GM12878 (cell line): ENCODE results near the gene FMNL2. TPM values are rescaled to one million over a fixed set of nuclear protein-coding genes. Genes with fewer than 3 reads are reported as not detected.

ENCODE experiments used
- ATAC-seq: fragments of 200-7000 bp; cut with Tn5 transposase; 3 replicates; pipeline ENCODE4 v1.9.1; 2020; ENCODE audit warnings: mild to moderate bottlenecking, moderate library complexity
- BruUV-seq: library from RNA; stranded (reverse); fragments of 400-500 nt; replicated peaks from 2 replicates; lab custom pipeline; 2021; lab: Mats Ljungman, UMichigan
- CTCF ChIA-PET: fragments of 300-600 bp; sonication (Branson Sonifier 250); formaldehyde crosslinking; extraction: SDS; loops from one replicate; lab custom pipeline; 2021; ENCODE audit warnings: inconsistent platforms; lab: Yijun Ruan, JAX
- POLR2A ChIA-PET: fragments of 350-600 bp; formaldehyde crosslinking; extraction: SDS; loops from one replicate; lab custom pipeline; 2021; ENCODE audit warnings: inconsistent platforms; lab: Charles Lee
- RAD21 ChIA-PET: fragments of 300-600 bp; sonication (Branson Sonifier 250); formaldehyde crosslinking; loops from one replicate; lab custom pipeline; 2023; ENCODE audit warnings: antibody characterized with exemption; ENCODE audit not compliant: unreplicated experiment; lab: Charles Lee
- SMC1A ChIA-PET: fragments of 300-600 bp; sonication (Branson Sonifier 250); formaldehyde crosslinking; loops from one replicate; lab custom pipeline; 2023; ENCODE audit not compliant: unreplicated experiment, uncharacterized antibody; lab: Charles Lee
- DNase-seq: peaks from one replicate; pipeline ENCODE4 v3.0.0-alpha.2; 2011; ENCODE audit warnings: low read depth, low spot score
- FAIRE-seq: peaks from 3 replicates; lab custom pipeline; 2011; peaks lifted over from hg19 to GRCh38; lab: Jason Lieb, UNC
- H2AFZ ChIP-seq: 2 replicates; pipeline ENCODE4 v1.6.0; 2011; ENCODE audit warnings: low read depth, low read length, control low read depth; ENCODE audit not compliant: control insufficient read depth
- H3K27ac ChIP-seq: 2 replicates; pipeline ENCODE4 v1.5.1; 2011; ENCODE audit warnings: control low read depth; ENCODE audit not compliant: control insufficient read depth, insufficient read depth
- H3K27me3 ChIP-seq, 2 experiments: replicated peaks in 1 of 2; 2 replicates each; pipeline versions ENCODE4 v1.6.0 to v1.6.1; 2011; ENCODE audit warnings: low read length in 1 of 2; ENCODE audit not compliant: control insufficient read depth in 2 of 2, insufficient read depth in 2 of 2
- H3K36me3 ChIP-seq, 2 experiments: 2 replicates each; pipeline ENCODE4 v1.5.1; 2011; ENCODE audit warnings: low read length in 1 of 2; ENCODE audit not compliant: control insufficient read depth in 2 of 2, insufficient read depth in 2 of 2
- H3K4me1 ChIP-seq: 2 replicates; pipeline ENCODE4 v1.6.1; 2011; ENCODE audit warnings: mild to moderate bottlenecking, low read length, moderate library complexity, mixed read lengths; ENCODE audit not compliant: control insufficient read depth, insufficient read depth
- H3K4me2 ChIP-seq: 2 replicates; pipeline ENCODE4 v1.6.0; 2011; ENCODE audit warnings: control low read depth; ENCODE audit not compliant: control insufficient read depth, insufficient read depth
- H3K4me3 ChIP-seq: fragments of 200-600 bp; sonication (generic); 2 replicates; pipeline ENCODE4 v1.5.1; 2016
- H3K79me2 ChIP-seq: 2 replicates; pipeline ENCODE4 v1.6.0; 2011; ENCODE audit warnings: low read length; ENCODE audit not compliant: control insufficient read depth, insufficient read depth
- H3K9ac ChIP-seq: 2 replicates; pipeline ENCODE4 v1.8.0; 2011; ENCODE audit warnings: low read length, control low read depth, mixed read lengths; ENCODE audit not compliant: control insufficient read depth, insufficient read depth
- H3K9me3 ChIP-seq: replicated peaks from 3 replicates; pipeline ENCODE4 v1.5.1; 2011; ENCODE audit warnings: mild to moderate bottlenecking, low read length; ENCODE audit not compliant: control insufficient read depth, insufficient read depth
- H4K20me1 ChIP-seq: 2 replicates; pipeline ENCODE4 v1.6.0; 2011; ENCODE audit not compliant: control insufficient read depth, insufficient read depth
- BHLHE40 ChIP-seq, 2 experiments: fragments of 450-650 bp in 1 of 2; IDR thresholded peaks; 2 replicates each; pipeline ENCODE4 v1.6.1; 2011 to 2017; ENCODE audit warnings: low read depth in 2 of 2, borderline replicate concordance in 1 of 2, improper control_type of control experiment in 1 of 2, low read length in 1 of 2, mild to moderate bottlenecking in 1 of 2
- CREB1 ChIP-seq: IDR thresholded peaks from 2 replicates; pipeline ENCODE4 v1.6.1; 2012; ENCODE audit warnings: low read depth, mild to moderate bottlenecking, inconsistent platforms
- EP300 ChIP-seq, 2 experiments: fragments of 150-350 bp in 1 of 2; IDR thresholded peaks; 2 replicates each; pipeline ENCODE4 v1.6.1; 2011 to 2012; ENCODE audit warnings: low read depth in 2 of 2, low read length in 2 of 2, borderline replicate concordance in 1 of 2, improper control_type of control experiment in 1 of 2, inconsistent platforms in 1 of 2; ENCODE audit not compliant: control insufficient read depth in 1 of 2
- HDAC2 ChIP-seq: fragments of 200-600 bp; sonication (generic); IDR thresholded peaks from 2 replicates; pipeline ENCODE4 v1.6.1; 2017
- HDAC6 ChIP-seq: fragments of 200-600 bp; sonication (generic); IDR thresholded peaks from one replicate; pipeline ENCODE4 v1.8.0; 2017; ENCODE audit warnings: antibody characterized with exemption; ENCODE audit not compliant: unreplicated experiment
- NFYA ChIP-seq: IDR thresholded peaks from 2 replicates; pipeline ENCODE4 v1.6.1; 2011; ENCODE audit warnings: low read depth, mild to moderate bottlenecking, low read length, improper control_type of control experiment, borderline replicate concordance
- SMC3 ChIP-seq: IDR thresholded peaks from 2 replicates; pipeline ENCODE4 v1.6.1; 2011; ENCODE audit warnings: low read length, improper control_type of control experiment, borderline replicate concordance
- SREBF1 ChIP-seq: IDR thresholded peaks from 2 replicates; pipeline ENCODE4 v1.6.1; 2012; ENCODE audit warnings: mild to moderate bottlenecking, low read length
- SREBF2 ChIP-seq: IDR thresholded peaks from 2 replicates; pipeline ENCODE4 v1.6.1; 2012; ENCODE audit warnings: mild to moderate bottlenecking, low read length
- ZSCAN29 ChIP-seq: fragments of 450-650 bp; IDR thresholded peaks from 2 replicates; pipeline ENCODE4 v1.6.1; 2017; ENCODE audit warnings: mild to moderate bottlenecking, moderate library complexity
- WGBS: methylation state at CpG from one replicate; pipeline ENCODE4 v1.1.6; 2016; ENCODE audit warnings: low lambda C conversion rate; ENCODE audit not compliant: insufficient replicate concordance, insufficient coverage; ENCODE audit errors: missing lambda C conversion rate; 5-methylcytosine and 5-hydroxymethylcytosine counted together
- in situ Hi-C: fragments of 300-500 bp; cut with MboI; formaldehyde crosslinking; loops from 9 replicates; pipeline ENCODE4 v1.14.3; 2018; ENCODE audit warnings: mixed read lengths
- intact Hi-C: fragments of 100-400 bp; cut with micrococcal nuclease; formaldehyde crosslinking; loops from one replicate; pipeline ENCODE4 v1.14.2; 2022; ENCODE audit not compliant: unreplicated experiment
- polyA plus RNA-seq, 11 experiments: library from polyadenylated mRNA; depleted of rRNA in 4 of 11; unstranded in 6 of 11; stranded (reverse) in 5 of 11; fragments of >200 nt; fragmentation: Nextera tagmentation in 4 of 11; fragmentation: Illumina TruSeq in 1 of 11; extraction: Ambion mirVana in 4 of 11; extraction: Trizol in 1 of 11; gene quantifications; 1 replicate in 1 of 11; 2 replicates in 10 of 11; pipeline versions ENCODE4 v1.2.1 to v1.2.3, GENCODE V29; 2011 to 2016; ENCODE audit warnings: inconsistent platforms in 2 of 11, missing spikeins in 2 of 11, low read depth in 1 of 11
- total RNA-seq, 4 experiments: library from RNA; depleted of rRNA in 3 of 4; stranded (reverse); fragments of >200 nt in 3 of 4; fragmentation: Illumina TruSeq in 1 of 4; extraction: Trizol in 1 of 4; gene quantifications; 2 replicates each; pipeline versions ENCODE4 v1.2.1 to v1.2.3, GENCODE V29; 2013 to 2021
- TF ChIP-seq, protein P1 (sequence below): fragments of 450-650 bp; IDR thresholded peaks from 2 replicates; pipeline ENCODE4 v1.6.1; 2017; ENCODE audit warnings: antibody characterized with exemption, mild to moderate bottlenecking, moderate library complexity
- TF ChIP-seq, protein P2 (sequence below): fragments of 450-650 bp; IDR thresholded peaks from 2 replicates; pipeline ENCODE4 v1.6.1; 2014; ENCODE audit warnings: mild to moderate bottlenecking
- TF ChIP-seq, protein P3 (sequence below): fragments of 450-650 bp; IDR thresholded peaks from 2 replicates; pipeline ENCODE4 v1.6.1; 2017; ENCODE audit warnings: mild to moderate bottlenecking, moderate library complexity

Gene FMNL2
- total and polyA plus RNA-seq, 10 of the 15 experiments (the other 5 are each of a cell fraction or from before 2014, with no cell fraction given): 0.13 to 9.9 (median 0.35) TPM

DNA sequence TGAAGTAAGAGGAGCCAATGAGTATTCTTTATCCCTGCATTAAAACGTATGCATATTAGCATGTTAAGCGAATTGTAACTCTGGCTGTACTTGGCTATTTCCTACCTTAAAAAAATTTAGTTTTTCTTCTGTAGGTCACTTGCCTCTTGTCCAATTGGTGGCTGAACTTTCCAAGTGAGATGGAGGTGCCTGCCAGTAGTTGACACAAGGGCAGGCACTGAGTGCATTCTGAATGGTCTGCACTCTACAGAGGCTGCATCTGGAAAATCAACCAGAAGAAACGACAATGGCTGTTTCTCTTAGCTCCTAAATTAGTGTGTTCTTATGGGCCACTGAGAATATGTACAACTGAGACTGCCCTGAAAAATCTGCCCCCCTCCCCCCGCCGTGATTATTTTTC is 221.5 kb downstream of the FMNL2 start:
- WGBS: 80% methylated on average over 5 of the region's 5 CpGs
- SMC1A ChIA-PET: interaction anchor here (0.7 to 3.5 kb wide), 11 partner anchors 13 to 365 kb away, joined by 3 to 13 read pairs (median 3); no protein-coding TSS in a partner anchor

More for the DNA sequence above, 221.5 kb downstream of the FMNL2 start:
- ChIA-PET RAD21 (interaction anchor here (0.6 to 2.3 kb wide), 4 partner anchors 50 to 124 kb away, joined by 3 to 5 read pairs (median 4); no protein-coding TSS in a partner anchor), POLR2A (interaction anchor here (0.6 kb wide), 1 partner anchor 51 kb away, joined by 8 read pairs; no protein-coding TSS in a partner anchor), CTCF (interaction anchor here (0.7 to 2.5 kb wide), 6 partner anchors 17 to 380 kb away, joined by 3 to 18 read pairs (median 7); partner anchors contain the start of gene STAM2)
- no peaks in the 10 kb centered on the region for H3K79me2 ChIP-seq
- no peak overlapping the region for H3K4me3 ChIP-seq
- FAIRE-seq: no peak
- H3K9me3 ChIP-seq: no peaks in the 10 kb centered on the region
- DNase-seq: no peak
- no peaks in the 10 kb centered on the region for H4K20me1 ChIP-seq
- no peaks in the 10 kb centered on the region for H3K36me3 ChIP-seq
- TF ChIP-seq, protein P1, sequence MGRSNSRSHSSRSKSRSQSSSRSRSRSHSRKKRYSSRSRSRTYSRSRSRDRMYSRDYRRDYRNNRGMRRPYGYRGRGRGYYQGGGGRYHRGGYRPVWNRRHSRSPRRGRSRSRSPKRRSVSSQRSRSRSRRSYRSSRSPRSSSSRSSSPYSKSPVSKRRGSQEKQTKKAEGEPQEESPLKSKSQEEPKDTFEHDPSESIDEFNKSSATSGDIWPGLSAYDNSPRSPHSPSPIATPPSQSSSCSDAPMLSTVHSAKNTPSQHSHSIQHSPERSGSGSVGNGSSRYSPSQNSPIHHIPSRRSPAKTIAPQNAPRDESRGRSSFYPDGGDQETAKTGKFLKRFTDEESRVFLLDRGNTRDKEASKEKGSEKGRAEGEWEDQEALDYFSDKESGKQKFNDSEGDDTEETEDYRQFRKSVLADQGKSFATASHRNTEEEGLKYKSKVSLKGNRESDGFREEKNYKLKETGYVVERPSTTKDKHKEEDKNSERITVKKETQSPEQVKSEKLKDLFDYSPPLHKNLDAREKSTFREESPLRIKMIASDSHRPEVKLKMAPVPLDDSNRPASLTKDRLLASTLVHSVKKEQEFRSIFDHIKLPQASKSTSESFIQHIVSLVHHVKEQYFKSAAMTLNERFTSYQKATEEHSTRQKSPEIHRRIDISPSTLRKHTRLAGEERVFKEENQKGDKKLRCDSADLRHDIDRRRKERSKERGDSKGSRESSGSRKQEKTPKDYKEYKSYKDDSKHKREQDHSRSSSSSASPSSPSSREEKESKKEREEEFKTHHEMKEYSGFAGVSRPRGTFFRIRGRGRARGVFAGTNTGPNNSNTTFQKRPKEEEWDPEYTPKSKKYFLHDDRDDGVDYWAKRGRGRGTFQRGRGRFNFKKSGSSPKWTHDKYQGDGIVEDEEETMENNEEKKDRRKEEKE: no peak
- no peak for TF ChIP-seq BHLHE40 (IDR thresholded peaks at IDR 0.05; ENCODE audit: borderline replicate concordance in 1 of 2, low read depth in 2 of 2, low read length in 1 of 2)
- TF ChIP-seq SMC3: no peak
- TF ChIP-seq, protein P2, sequence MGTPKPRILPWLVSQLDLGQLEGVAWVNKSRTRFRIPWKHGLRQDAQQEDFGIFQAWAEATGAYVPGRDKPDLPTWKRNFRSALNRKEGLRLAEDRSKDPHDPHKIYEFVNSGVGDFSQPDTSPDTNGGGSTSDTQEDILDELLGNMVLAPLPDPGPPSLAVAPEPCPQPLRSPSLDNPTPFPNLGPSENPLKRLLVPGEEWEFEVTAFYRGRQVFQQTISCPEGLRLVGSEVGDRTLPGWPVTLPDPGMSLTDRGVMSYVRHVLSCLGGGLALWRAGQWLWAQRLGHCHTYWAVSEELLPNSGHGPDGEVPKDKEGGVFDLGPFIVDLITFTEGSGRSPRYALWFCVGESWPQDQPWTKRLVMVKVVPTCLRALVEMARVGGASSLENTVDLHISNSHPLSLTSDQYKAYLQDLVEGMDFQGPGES: no peak
- TF ChIP-seq, protein P3, sequence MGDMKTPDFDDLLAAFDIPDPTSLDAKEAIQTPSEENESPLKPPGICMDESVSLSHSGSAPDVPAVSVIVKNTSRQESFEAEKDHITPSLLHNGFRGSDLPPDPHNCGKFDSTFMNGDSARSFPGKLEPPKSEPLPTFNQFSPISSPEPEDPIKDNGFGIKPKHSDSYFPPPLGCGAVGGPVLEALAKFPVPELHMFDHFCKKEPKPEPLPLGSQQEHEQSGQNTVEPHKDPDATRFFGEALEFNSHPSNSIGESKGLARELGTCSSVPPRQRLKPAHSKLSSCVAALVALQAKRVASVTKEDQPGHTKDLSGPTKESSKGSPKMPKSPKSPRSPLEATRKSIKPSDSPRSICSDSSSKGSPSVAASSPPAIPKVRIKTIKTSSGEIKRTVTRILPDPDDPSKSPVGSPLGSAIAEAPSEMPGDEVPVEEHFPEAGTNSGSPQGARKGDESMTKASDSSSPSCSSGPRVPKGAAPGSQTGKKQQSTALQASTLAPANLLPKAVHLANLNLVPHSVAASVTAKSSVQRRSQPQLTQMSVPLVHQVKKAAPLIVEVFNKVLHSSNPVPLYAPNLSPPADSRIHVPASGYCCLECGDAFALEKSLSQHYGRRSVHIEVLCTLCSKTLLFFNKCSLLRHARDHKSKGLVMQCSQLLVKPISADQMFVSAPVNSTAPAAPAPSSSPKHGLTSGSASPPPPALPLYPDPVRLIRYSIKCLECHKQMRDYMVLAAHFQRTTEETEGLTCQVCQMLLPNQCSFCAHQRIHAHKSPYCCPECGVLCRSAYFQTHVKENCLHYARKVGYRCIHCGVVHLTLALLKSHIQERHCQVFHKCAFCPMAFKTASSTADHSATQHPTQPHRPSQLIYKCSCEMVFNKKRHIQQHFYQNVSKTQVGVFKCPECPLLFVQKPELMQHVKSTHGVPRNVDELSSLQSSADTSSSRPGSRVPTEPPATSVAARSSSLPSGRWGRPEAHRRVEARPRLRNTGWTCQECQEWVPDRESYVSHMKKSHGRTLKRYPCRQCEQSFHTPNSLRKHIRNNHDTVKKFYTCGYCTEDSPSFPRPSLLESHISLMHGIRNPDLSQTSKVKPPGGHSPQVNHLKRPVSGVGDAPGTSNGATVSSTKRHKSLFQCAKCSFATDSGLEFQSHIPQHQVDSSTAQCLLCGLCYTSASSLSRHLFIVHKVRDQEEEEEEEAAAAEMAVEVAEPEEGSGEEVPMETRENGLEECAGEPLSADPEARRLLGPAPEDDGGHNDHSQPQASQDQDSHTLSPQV: no peak
- no peak for TF ChIP-seq HDAC6
- no peak for TF ChIP-seq SREBF1
- TF ChIP-seq NFYA: no peak
- no peak for TF ChIP-seq EP300 (IDR thresholded peaks at IDR 0.05; ENCODE audit: borderline replicate concordance in 1 of 2, control insufficient read depth in 1 of 2, low read depth in 2 of 2, low read length in 2 of 2)
- no peak for TF ChIP-seq CREB1
- no peak for TF ChIP-seq ZSCAN29
- TF ChIP-seq HDAC2: no peak
- no peak for TF ChIP-seq SREBF2
- no peaks in the 10 kb centered on the region for H3K4me1 ChIP-seq
- no peak overlapping the region for H3K4me2 ChIP-seq
- no peak overlapping the region for H3K9ac ChIP-seq
- ATAC-seq: no peak
- in situ Hi-C loops: no loop called here
- H2AFZ ChIP-seq: no peak overlapping the region
- intact Hi-C loops: loop anchor here (5.0 kb wide), 1 partner anchor 71 kb away; no protein-coding TSS in a partner anchor
- H3K27ac ChIP-seq: no peak overlapping the region
- BruUV-seq: no TSS peak
- H3K27me3 ChIP-seq: no peaks in the 10 kb centered on the region
